ENCODE results near the gene TFDP3. TPM values are rescaled to one million over a fixed set of nuclear protein-coding genes. Genes with fewer than 3 reads are reported as not detected.

The TFDP3 gene
- total RNA-seq, 2 experiments from 2014 or later, result not detected

- H3K27me3 Mint-ChIP-seq, result no peaks in the 10 kb centered on the region
- no peaks in the 10 kb centered on the region for H3K9me3 Mint-ChIP-seq
These were observed 40.3 kb upstream of the TFDP3 start for GRCh38 chrX:133258481-133258880.

DNA sequence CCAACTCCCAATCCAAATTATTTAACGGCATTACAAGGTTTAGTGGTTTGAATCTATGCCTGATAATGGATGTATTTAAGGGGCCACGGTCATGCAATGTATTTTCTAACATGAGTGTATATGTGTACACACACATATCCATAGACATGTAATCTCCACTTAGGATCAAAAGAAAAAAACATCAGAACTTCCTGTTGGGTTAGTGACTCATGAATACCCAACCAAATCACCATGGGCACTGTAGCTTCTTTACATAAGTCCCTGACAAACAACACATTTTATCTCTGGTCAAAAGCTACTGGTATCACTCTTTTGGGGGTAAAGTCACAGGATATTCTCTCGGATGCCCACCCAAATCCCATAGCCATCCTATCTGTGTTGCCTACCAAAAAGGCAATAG, 36.5 kb upstream of the TFDP3 start:
- Mint-ChIP-seq H3K27me3 (no peaks in the 10 kb centered on the region), H3K9me3 (no peaks in the 10 kb centered on the region), H3K4me1 (ENCODE audit: low read depth) (no peaks in the 10 kb centered on the region), H3K27ac (no peak overlapping the region), H3K4me3 (no peak overlapping the region), H3K36me3 (ENCODE audit: low read depth) (no peaks in the 10 kb centered on the region)
- no peak for TF ChIP-seq CTCF (IDR thresholded peaks at IDR 0.05)
- intact Hi-C loops (cut with DNase I, micrococcal nuclease), result no loop called here
- Histone ChIP-seq H3K27me3 (ENCODE audit: control insufficient read depth in 1 of 2, insufficient read depth in 2 of 2, low read length in 2 of 2) (no peaks in the 10 kb centered on the region), H3K27ac (ENCODE audit: low read depth in 1 of 2, low read length in 2 of 2) (no peak overlapping the region), H3K9me3 (ENCODE audit: control insufficient read depth in 1 of 2, insufficient read depth in 1 of 2, low read length in 2 of 2) (no peaks in the 10 kb centered on the region), H3K4me3 (ENCODE audit: low read length) (no peak overlapping the region), H3K4me1 (ENCODE audit: insufficient read depth, low read length) (no peaks in the 10 kb centered on the region), H3K36me3 (ENCODE audit: insufficient read depth, low read length) (no peaks in the 10 kb centered on the region)
- CTCF ChIA-PET, result no interaction called here
- POLR2A ChIA-PET, result no interaction called here
- no peak for ATAC-seq (ENCODE audit: poor library complexity)
- no peak for DNase-seq

More at GRCh38 chrX:133258481-133258880, 40.3 kb upstream of the TFDP3 start:
- Mint-ChIP-seq H3K36me3 (ENCODE audit: low read depth) (no peaks in the 10 kb centered on the region), H3K27ac (no peak overlapping the region), H3K4me3 (no peak overlapping the region), H3K4me1 (ENCODE audit: low read depth) (no peaks in the 10 kb centered on the region)
- Histone ChIP-seq H3K36me3 (ENCODE audit: insufficient read depth, low read length) (no peaks in the 10 kb centered on the region), H3K4me1 (ENCODE audit: insufficient read depth, low read length) (no peaks in the 10 kb centered on the region), H3K4me3 (ENCODE audit: low read length) (no peak overlapping the region), H3K27ac (ENCODE audit: low read depth in 1 of 2, low read length in 2 of 2) (no peak overlapping the region), H3K27me3 (ENCODE audit: control insufficient read depth in 1 of 2, insufficient read depth in 2 of 2, low read length in 2 of 2) (no peaks in the 10 kb centered on the region), H3K9me3 (ENCODE audit: control insufficient read depth in 1 of 2, insufficient read depth in 1 of 2, low read length in 2 of 2) (no peaks in the 10 kb centered on the region)
- intact Hi-C loops (cut with DNase I, micrococcal nuclease), result no loop called here
- TF ChIP-seq CTCF (IDR thresholded peaks at IDR 0.05), result no peak
- POLR2A ChIA-PET, result no interaction called here
- CTCF ChIA-PET, result no interaction called here
- no peak for ATAC-seq (ENCODE audit: poor library complexity)
- DNase-seq, result no peak

- ChIA-PET POLR2A (no interaction called here), CTCF (no interaction called here)
- Mint-ChIP-seq H3K9me3 (peaks cover 6% of the 10 kb centered on the region), H3K27me3 (no peaks in the 10 kb centered on the region), H3K4me1 (ENCODE audit: low read depth) (no peaks in the 10 kb centered on the region), H3K27ac (no peak overlapping the region), H3K4me3 (no peak overlapping the region), H3K36me3 (ENCODE audit: low read depth) (no peaks in the 10 kb centered on the region)
- Histone ChIP-seq H3K27me3 (ENCODE audit: control insufficient read depth in 1 of 2, insufficient read depth in 2 of 2, low read length in 2 of 2) (no peaks in the 10 kb centered on the region), H3K27ac (ENCODE audit: low read depth in 1 of 2, low read length in 2 of 2) (no peak overlapping the region), H3K9me3 (ENCODE audit: control insufficient read depth in 1 of 2, insufficient read depth in 1 of 2, low read length in 2 of 2) (peaks cover 0 to 4% of the 10 kb centered on the region in 2 experiments), H3K4me3 (ENCODE audit: low read length) (no peak overlapping the region), H3K4me1 (ENCODE audit: insufficient read depth, low read length) (no peaks in the 10 kb centered on the region), H3K36me3 (ENCODE audit: insufficient read depth, low read length) (no peaks in the 10 kb centered on the region)
- DNase-seq, result no peak
- intact Hi-C loops (cut with DNase I, micrococcal nuclease), result no loop called here
- ATAC-seq (ENCODE audit: poor library complexity), result no peak
- TF ChIP-seq CTCF (IDR thresholded peaks at IDR 0.05), result no peak
These were observed 33.0 kb upstream of the TFDP3 start for GRCh38 chrX:133251204-133251603.

Measured in CD4-positive, alpha-beta T cell (primary cell).